Measurements from ENCODE around the gene ATP10D.

GRCh38 chr4:47444031-47444430 lies 41.0 kb upstream of the ATP10D start:
- TF ChIP-seq CTCF (IDR thresholded peaks at IDR 0.05), result no peak
- TF ChIP-seq ZFX (IDR thresholded peaks at IDR 0.05; ENCODE audit: borderline replicate concordance), result no peak

Data from 22Rv1 (cell line).